ENCODE data around the gene CYP2E1. TPM values are rescaled to one million over a fixed set of nuclear protein-coding genes. Genes with fewer than 3 reads are reported as not detected.

The CYP2E1 gene
- total and polyA plus RNA-seq, 2 of the 13 experiments (the other 11 are each of a cell fraction or from before 2014, with no cell fraction given) = 0.27 to 0.63 TPM

DNA sequence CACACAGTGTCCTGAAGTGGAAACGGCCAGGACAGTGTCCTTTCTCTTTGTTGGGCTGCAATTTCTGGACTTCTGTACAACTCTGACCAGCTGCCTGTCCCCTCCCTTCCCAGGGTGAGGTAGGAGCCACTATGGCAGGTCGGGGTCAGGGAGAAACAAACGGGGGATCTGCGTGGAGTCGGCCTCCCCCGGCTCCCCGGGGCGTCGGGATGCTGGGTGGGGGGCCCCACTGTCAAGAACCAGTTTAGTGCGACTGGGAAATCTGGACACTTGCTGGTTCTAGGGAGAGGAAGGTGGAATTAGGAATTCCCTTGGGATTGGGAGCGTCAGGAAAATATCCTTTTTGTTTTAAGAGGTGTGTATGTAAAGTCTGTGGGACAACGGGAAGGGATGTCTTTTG, 37.7 kb downstream of the CYP2E1 start:
- TF ChIP-seq KMT2B (CRISPR knock-in tag; IDR thresholded peaks at IDR 0.05) (no peak), MIER3 (CRISPR knock-in tag; IDR thresholded peaks at IDR 0.05; ENCODE audit: borderline replicate concordance) (no peak)
- Histone ChIP-seq H3K36me3 (replicated peaks in 1 of 2; ENCODE audit: control insufficient read depth in 1 of 2, insufficient read depth in 2 of 2, low read length in 2 of 2) (no peaks in the 10 kb centered on the region), H3K4me2 (ENCODE audit: low read depth, low read length) (no peak overlapping the region), H3K27me3 (ENCODE audit: control insufficient read depth in 1 of 2, insufficient read depth in 2 of 2, low read length in 2 of 2) (0 out of 5 replicates have a peak, but pooled peaks cover 0 to 15% of the 10 kb centered on the region in 2 experiments), H3K79me2 (ENCODE audit: insufficient read depth, low read length) (no peaks in the 10 kb centered on the region), H2AFZ (ENCODE audit: low read length) (no peak overlapping the region), H4K20me1 (ENCODE audit: insufficient read depth, low read length) (no peaks in the 10 kb centered on the region), H3K4me1 (ENCODE audit: insufficient read depth, low read length) (no peaks in the 10 kb centered on the region), H3K27ac (ENCODE audit: extremely low read length, insufficient read depth, low read length) (no peak overlapping the region), H3K9ac (ENCODE audit: insufficient read depth, low read depth, low read length) (no peak overlapping the region), H3K4me3 (replicated peaks in 1 of 3; ENCODE audit: insufficient read depth in 1 of 3, low read depth in 2 of 3, low read length in 3 of 3) (no peak overlapping the region), H3K9me3 (ENCODE audit: low read length) (no peaks in the 10 kb centered on the region)
- intact Hi-C loops (cut with micrococcal nuclease; ENCODE audit: unreplicated experiment) = no loop called here
- WGBS (ENCODE audit: low lambda C conversion rate) = 34% methylated on average over 11 of the region's 12 CpGs
- no peak for DNase-seq (ENCODE audit: low spot score)
- no peak for FAIRE-seq
- POLR2A ChIA-PET = no interaction called here
- ATAC-seq = no peak
- in situ Hi-C loops (cut with HindIII; ENCODE audit: extremely low pct_ligation_motif_present, low pct_unique_long_range_greater_than_20kb) = no loop called here
- CTCF ChIA-PET (ENCODE audit: low intra/inter-chr PET ratio, low total read pairs) = no interaction called here
- no TSS peak for BruUV-seq (replicated peaks)

- H3K4me3 ChIP-seq (replicated peaks in 1 of 3; ENCODE audit: insufficient read depth in 1 of 3, low read depth in 2 of 3, low read length in 3 of 3) = no peak within 1 kb of the TSS
- no peak for FAIRE-seq
- no peaks in the 10 kb centered on the region for H4K20me1 ChIP-seq (ENCODE audit: insufficient read depth, low read length)
- POLR2A ChIA-PET = no interaction called here
- H3K27me3 ChIP-seq (ENCODE audit: control insufficient read depth in 1 of 2, insufficient read depth in 2 of 2, low read length in 2 of 2) = 0 out of 5 replicates have a peak, but pooled peaks cover 0 to 12% of the 10 kb centered on the region in 2 experiments
- no peak within 1 kb of the TSS for H2AFZ ChIP-seq (ENCODE audit: low read length)
- WGBS (ENCODE audit: low lambda C conversion rate) = 85% methylated on average over 59 of the region's 77 CpGs
- no peak within 1 kb of the TSS for H3K27ac ChIP-seq (ENCODE audit: extremely low read length, insufficient read depth, low read length)
- no peak for ATAC-seq
- in situ Hi-C loops (cut with HindIII; ENCODE audit: extremely low pct_ligation_motif_present, low pct_unique_long_range_greater_than_20kb) = no loop called here
- BruUV-seq (replicated peaks) = no TSS peak
- CTCF ChIA-PET (ENCODE audit: low intra/inter-chr PET ratio, low total read pairs) = no interaction called here
- H3K36me3 ChIP-seq (replicated peaks in 1 of 2; ENCODE audit: control insufficient read depth in 1 of 2, insufficient read depth in 2 of 2, low read length in 2 of 2) = no peaks in the 10 kb centered on the region
- H3K4me1 ChIP-seq (ENCODE audit: insufficient read depth, low read length) = no peaks in the 10 kb centered on the region
- no peaks in the 10 kb centered on the region for H3K9me3 ChIP-seq (ENCODE audit: low read length)
- H3K4me2 ChIP-seq (ENCODE audit: low read depth, low read length) = no peak within 1 kb of the TSS
- H3K9ac ChIP-seq (ENCODE audit: insufficient read depth, low read depth, low read length) = no peak within 1 kb of the TSS
- no peaks in the 10 kb centered on the region for H3K79me2 ChIP-seq (ENCODE audit: insufficient read depth, low read length)
- intact Hi-C loops (cut with micrococcal nuclease; ENCODE audit: unreplicated experiment) = no loop called here
- DNase-seq (ENCODE audit: low spot score) = no peak
- TF ChIP-seq, protein P1, sequence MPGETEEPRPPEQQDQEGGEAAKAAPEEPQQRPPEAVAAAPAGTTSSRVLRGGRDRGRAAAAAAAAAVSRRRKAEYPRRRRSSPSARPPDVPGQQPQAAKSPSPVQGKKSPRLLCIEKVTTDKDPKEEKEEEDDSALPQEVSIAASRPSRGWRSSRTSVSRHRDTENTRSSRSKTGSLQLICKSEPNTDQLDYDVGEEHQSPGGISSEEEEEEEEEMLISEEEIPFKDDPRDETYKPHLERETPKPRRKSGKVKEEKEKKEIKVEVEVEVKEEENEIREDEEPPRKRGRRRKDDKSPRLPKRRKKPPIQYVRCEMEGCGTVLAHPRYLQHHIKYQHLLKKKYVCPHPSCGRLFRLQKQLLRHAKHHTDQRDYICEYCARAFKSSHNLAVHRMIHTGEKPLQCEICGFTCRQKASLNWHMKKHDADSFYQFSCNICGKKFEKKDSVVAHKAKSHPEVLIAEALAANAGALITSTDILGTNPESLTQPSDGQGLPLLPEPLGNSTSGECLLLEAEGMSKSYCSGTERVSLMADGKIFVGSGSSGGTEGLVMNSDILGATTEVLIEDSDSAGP (CRISPR knock-in tag; IDR thresholded peaks at IDR 0.05; ENCODE audit: borderline replicate concordance) = no peak
- TF ChIP-seq SALL2 (CRISPR knock-in tag; IDR thresholded peaks at IDR 0.05) = no peak
- TF ChIP-seq, protein P2, sequence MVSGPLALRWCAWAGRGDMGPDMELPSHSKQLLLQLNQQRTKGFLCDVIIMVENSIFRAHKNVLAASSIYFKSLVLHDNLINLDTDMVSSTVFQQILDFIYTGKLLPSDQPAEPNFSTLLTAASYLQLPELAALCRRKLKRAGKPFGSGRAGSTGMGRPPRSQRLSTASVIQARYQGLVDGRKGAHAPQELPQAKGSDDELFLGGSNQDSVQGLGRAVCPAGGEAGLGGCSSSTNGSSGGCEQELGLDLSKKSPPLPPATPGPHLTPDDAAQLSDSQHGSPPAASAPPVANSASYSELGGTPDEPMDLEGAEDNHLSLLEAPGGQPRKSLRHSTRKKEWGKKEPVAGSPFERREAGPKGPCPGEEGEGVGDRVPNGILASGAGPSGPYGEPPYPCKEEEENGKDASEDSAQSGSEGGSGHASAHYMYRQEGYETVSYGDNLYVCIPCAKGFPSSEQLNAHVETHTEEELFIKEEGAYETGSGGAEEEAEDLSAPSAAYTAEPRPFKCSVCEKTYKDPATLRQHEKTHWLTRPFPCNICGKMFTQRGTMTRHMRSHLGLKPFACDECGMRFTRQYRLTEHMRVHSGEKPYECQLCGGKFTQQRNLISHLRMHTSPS (CRISPR knock-in tag; IDR thresholded peaks at IDR 0.05; ENCODE audit: low read depth) = no peak
- TF ChIP-seq PAX8 (CRISPR knock-in tag; IDR thresholded peaks at IDR 0.05; ENCODE audit: borderline replicate concordance) = no peak
- no peak for TF ChIP-seq ZNF432 (CRISPR knock-in tag; IDR thresholded peaks at IDR 0.05; ENCODE audit: borderline replicate concordance)
- no peak for TF ChIP-seq TP53 (CRISPR knock-in tag; conservative IDR thresholded peaks at IDR 0.05)
- TF ChIP-seq HMGXB3 (CRISPR knock-in tag; IDR thresholded peaks at IDR 0.05; ENCODE audit: borderline replicate concordance) = no peak
Measured at GRCh38 chr10:133565441-133566294, 38.5 kb downstream of the CYP2E1 start, which contains the start of gene SYCE1. Gene SYCE1 (minus strand): TSS chr10:133565583. CDS start chr10:133565529, 54 bp downstream.
